Esophagus muscularis mucosa (tissue), 4 donors: ENCODE data around the gene NOSTRIN.

Experiments used
- CTCF ChIP-seq, 3 experiments: fragments of 200-600 bp in 2 of 3; fragments of 450-650 bp in 1 of 3; sonication (generic) in 2 of 3; IDR thresholded peaks; one replicate each; pipeline ENCODE4 v1.5.1; 2017 to 2019; ENCODE audit warnings: antibody characterized with exemption in 3 of 3, mild to moderate bottlenecking in 2 of 3, moderate library complexity in 1 of 3
- EP300 ChIP-seq: sonication (generic); formaldehyde crosslinking; IDR thresholded peaks from one replicate; pipeline ENCODE4 v1.6.1; 2017; ENCODE audit warnings: antibody characterized with exemption
- POLR2AphosphoS5 ChIP-seq, 2 donors: sonication (generic); formaldehyde crosslinking; IDR thresholded peaks; one replicate each; pipeline ENCODE4 v1.6.1; 2017; ENCODE audit warnings: antibody characterized with exemption in 2 of 2

DNA sequence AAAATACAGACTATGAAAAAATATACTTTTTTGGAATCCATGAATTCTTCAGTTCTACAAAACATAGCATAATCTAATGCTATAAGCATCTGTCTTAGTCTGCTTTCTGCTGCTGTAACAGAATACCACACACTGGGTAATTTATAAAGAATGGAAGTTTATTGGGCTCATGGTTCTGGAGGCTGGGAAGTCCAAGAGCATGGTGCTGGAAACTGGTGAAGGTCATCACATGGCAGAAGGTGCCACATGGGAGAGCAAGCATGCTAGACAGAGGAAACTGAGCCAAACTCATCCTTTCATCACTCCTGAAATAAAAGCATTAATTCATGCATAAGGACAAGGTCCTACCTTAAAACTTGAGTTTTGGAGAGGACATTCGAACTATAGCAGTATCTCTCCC, 26.6 kb upstream of the NOSTRIN start:
- TF ChIP-seq CTCF (IDR thresholded peaks at IDR 0.05) (no peak), EP300 (no peak), POLR2AphosphoS5 (IDR thresholded peaks at IDR 0.05) (no peak)
